Cerebellar cortex (tissue), 1 donor: ENCODE measurements around the gene ADRA2C.

ENCODE experiments used
- DNase-seq: peaks from one replicate; pipeline ENCODE4 v3.0.0-alpha.2; 2015; ENCODE audit warnings: low spot score

Gene ADRA2C

DNA sequence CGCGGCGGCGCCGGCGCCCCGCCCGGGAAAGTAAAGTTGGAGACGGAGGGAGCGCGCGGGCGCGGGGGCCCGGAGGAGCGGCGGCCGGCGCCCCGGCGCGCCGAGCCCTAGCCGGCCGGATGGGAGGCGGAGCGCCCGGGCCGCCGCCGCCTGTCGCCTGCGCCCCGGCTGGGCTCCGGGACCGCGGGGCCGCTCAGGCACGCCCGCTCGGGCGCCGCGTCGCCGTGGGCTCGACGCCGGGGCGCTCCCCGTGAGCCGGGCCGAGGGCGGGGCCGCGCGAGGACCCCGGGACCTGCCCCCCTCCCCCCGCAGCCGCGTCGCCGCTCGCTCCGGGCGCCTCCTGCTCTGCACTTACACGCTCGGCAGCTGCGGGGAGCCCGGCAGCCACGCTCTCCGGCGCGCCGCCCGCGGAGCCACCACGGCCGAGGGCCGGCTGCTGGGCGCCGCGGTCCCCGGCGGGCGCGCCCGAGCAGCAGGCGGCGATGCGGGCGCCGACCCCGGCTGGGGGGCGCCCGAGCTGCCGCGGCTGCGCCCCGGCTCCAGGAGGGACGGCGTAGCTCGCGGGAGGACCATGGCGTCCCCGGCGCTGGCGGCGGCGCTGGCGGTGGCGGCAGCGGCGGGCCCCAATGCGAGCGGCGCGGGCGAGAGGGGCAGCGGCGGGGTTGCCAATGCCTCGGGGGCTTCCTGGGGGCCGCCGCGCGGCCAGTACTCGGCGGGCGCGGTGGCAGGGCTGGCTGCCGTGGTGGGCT, at the start of gene ADRA2C:
Gene ADRA2C (plus strand): TSS at position 350 of the 749 bp plus-strand sequence. CDS start 222 bp downstream, at position 572.
- no peak for DNase-seq

DNA sequence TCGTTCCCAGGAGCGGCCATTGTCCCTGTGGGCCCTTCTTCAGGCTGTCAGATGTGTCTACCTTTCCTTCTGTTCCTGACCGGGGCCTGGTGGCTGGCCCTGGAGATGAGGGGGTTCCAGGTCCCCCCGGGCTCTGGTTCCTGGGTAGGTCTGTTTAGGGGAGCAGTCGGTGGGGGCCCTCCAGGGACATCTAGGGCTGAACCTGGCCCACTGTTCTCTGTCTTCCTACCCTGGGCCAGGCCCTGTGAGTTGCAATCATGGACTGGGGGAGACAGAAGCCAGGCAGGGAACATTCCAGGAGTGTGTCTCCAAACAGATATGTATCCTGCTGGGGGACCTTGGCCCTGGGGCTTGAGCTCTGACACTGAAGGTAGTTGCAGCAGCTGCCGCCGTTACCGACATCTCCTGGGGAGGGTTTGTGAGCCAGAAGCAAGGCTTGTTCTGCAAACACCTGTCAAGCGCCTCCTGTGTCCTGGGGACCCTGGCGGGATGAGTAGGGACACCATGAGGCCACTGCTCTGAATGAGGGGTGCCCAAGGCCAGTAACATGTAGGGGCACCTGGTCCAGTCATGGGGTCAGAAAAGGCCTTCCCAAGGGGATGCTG, 49.5 kb upstream of the ADRA2C start:
- DNase-seq: no peak

DNA sequence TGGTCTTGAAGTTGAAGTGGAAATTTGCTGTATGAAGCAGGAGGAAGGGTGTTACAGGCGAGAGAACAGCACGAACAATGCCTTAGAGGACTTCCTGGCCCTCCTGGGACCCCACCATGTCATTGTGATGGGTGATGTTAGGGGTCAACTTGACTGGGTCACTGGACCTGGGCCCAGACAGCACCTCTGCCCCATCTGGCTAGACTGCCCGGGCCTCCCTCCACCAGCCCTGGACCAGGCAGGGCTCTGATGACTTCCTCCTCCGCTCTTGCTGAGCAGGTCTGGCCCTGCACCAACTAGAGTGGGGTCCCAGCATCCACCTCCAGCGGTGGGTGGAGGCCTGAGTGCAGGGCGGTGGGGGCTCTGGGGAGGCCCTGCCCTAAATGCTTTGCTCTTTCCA, 48.9 kb upstream of the ADRA2C start:
- DNase-seq: no peak

DNA sequence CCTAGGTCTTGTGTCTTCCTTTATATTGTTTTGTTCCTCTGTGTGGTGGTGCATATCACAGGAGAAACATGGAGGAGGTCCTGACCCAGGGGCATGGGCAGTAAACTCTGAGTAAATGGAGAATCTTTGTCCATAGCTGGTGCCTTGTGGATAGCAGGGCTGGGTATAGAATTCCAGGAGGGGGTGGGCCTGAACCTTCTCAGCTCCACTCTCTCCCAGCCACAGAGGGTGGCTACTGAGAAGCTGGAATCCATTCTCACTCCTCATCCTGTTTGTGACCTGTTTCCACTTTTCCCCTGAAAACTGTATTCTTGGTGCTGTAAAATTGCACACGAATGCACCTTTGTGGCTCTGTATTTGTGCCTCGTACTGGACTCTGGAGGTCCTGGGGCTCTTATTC, 47.7 kb upstream of the ADRA2C start:
- DNase-seq: no peak

DNA sequence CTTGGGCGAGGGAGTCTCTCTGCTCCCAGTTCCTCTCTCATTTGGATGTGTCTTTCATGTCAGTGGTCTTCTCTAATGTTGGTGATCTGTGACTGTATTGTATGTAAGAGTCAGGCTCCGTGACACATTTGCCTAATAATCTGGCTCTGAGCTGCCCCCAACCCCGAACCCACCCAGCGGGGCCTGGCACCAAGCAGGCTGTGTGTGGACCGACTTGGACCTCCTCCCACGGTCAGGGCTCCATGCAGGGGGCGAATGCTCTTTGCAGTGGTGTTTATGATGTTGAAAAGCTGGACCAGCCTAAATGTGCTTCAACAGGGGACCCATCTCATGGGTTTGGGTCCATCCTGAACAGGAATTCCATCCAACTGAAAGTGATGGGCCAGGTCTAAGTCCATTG, 47.0 kb upstream of the ADRA2C start:
- DNase-seq: no peak

DNA sequence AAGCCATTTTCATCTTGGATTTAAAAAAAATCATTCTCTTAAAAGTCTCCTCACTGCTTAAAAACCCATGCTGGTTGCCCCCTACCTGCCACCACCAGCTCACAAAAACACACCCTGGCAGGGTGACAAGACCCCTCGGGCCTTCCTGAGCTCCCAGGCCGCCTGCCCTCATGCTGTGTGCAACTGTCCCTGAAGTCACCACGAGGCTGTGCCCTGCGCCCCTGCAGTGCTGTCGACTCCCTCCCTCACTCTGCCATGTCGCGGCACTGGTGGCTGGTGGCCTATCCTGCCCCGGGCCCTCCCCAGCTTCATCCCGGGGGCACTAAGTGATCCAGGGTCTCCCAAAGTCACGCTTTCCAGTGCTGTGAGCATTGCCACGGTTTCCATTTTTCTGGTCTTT, 46.3 kb upstream of the ADRA2C start:
- DNase-seq: no peak

DNA sequence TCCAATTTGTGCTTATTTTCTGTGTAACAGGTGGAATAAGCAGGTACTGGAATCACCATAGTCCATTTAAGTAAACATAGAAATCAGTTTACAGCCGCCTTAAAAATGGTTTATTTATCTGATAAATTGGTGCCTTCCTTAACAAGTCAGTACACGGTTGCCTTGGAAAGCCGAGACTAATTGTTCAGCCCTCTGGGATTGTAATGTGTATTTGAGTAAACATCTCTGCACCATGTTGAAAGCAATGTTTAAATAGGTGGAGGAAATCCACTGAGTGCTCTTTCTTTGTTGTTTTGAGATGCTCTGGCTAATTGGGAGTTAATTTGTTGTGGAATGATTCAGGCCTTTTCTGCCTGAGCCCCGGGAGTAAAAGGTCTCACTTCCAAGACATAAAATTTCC, 45.7 kb upstream of the ADRA2C start:
- no peak for DNase-seq

DNA sequence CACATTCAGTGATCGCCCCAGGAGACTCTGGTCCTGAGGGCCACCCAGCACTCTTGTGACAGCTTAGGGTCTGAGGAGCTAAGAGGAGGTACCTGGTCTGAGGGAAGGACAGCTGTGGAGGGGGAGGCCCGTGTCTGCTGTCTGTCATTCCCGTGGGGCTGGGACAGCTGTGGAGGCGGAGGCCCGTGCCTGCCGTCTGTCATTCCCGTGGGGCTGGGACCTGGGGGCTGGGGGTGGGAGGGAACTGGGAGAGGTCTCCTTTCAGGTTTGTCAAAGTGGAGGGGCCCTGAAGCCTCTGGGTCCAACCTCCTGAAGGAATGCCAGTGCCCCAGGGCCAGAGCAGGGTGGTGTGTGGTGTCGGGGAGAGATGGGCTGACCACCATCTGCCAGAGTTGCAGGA, 45.0 kb upstream of the ADRA2C start:
- DNase-seq: no peak

DNA sequence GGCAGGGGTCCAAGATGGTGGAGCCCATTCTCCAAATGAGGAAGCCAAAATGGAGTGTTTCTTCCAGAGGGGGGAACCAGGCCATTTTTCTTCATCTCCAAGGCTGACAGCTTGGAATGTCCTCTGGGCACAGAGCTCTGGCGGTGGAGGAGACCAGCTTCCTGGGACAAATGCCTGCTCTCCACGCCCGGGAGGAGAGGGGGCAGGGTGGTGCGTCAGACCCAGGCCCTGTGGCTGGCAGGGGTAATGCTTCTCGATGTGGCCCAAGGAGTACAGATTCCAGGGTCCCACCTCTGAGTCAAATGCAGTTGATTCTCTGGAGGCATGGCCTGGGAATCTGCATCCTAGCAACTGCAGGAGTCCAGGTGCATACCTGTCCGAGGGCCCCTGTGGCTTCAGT, 44.6 kb upstream of the ADRA2C start:
- DNase-seq: no peak

DNA sequence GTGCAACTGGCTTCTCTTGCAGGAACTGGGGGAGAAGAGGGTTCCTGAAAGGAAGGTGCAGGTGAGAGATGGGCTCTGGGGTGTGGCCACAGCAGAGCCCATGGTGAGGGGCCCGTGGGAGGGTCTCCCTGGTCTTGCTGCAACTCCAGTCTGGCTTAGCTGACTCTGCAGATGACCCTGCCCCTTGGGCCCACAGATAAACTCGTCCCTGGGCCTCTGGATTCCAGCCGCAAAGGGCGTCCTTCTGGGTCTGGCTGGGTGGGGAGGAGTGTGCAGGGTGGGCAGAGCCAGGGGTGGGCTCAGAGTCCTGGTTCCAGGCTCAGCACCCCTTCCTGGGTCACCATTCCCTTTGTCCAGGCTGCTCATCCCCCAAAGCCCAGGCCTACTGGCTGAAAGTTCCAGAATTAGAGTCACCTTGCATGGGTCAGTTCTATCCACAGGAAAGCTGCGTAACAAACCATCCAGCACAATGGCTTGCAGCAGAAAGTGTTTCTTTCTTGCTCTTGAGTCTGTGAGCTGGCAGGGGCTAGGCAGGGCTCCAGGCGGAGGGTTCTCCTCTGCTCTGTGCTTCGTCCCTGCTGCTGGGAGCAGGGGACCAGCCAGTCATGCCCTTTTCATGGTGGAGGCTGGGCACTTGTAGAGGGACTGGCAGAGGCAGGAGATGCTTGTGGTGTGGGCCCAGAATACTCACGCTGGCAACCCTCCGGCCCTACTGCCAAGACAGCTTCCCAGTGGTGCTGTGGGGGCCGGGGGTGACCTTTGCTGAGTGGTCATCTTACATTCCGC, 43.5 kb upstream of the ADRA2C start:
- DNase-seq: no peak

DNA sequence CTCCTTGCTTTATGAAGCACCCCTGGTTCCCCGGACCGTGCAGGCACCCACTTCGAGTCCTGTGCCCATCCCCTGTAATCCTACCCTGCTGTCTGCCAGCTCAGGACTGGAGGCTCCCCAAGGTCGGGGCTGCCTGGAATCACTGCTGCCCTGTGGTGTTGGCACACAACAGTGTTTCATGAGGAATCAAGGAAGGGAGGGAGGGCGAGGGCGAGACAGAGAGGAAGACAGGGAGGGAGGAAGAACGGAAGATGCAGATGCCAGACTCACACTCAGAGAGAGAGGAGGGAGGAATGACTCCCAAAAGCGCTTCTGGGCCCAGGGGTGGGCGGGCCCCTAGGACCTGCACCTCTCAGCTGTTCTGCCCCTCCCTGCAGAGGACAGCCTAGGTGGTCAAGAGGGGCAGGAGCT, 42.9 kb upstream of the ADRA2C start:
- DNase-seq: no peak

DNA sequence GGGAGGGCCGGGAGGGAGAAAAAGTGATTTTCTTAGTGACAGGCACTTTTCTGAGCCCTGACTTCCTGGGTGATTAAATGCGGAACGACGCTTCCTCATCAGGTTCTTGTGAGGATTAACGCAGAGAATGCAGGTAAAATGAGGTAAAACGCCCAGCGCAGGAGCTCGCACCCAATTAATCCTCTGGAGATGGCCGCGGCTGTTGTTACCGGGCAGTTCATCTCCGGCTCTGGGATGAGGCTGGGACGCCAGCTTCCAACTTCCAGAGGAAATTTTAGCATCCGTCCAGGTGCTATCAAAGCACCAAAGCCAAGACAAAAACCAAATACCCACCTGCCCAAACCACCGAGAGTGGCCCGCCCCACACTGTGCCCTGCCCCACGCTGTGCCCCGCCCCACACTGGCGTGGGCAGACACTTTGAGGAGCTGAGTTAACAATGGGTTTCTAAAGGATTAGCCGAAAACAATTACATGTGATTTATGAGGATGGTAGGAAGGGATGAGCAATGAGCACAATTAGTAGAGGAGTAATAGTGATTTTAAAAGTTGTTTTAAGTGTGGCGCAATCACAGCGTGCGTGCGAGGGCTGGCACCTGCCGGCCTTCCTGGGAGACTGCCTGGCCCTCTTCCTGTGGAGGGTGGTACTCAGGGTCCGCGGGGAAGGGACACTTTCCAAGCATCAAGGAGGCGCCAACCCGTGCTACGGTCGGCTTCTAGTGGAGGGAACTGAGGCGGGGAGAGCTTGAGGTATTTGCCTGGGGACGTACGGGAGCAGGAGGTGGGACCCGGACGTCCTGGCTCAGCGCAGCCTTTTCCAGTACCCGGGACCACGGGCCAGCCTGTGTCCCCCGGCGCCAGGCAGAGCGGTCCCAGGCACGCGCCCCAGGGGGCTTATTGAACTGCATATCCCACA, 41.6 kb upstream of the ADRA2C start:
- no peak for DNase-seq

DNA sequence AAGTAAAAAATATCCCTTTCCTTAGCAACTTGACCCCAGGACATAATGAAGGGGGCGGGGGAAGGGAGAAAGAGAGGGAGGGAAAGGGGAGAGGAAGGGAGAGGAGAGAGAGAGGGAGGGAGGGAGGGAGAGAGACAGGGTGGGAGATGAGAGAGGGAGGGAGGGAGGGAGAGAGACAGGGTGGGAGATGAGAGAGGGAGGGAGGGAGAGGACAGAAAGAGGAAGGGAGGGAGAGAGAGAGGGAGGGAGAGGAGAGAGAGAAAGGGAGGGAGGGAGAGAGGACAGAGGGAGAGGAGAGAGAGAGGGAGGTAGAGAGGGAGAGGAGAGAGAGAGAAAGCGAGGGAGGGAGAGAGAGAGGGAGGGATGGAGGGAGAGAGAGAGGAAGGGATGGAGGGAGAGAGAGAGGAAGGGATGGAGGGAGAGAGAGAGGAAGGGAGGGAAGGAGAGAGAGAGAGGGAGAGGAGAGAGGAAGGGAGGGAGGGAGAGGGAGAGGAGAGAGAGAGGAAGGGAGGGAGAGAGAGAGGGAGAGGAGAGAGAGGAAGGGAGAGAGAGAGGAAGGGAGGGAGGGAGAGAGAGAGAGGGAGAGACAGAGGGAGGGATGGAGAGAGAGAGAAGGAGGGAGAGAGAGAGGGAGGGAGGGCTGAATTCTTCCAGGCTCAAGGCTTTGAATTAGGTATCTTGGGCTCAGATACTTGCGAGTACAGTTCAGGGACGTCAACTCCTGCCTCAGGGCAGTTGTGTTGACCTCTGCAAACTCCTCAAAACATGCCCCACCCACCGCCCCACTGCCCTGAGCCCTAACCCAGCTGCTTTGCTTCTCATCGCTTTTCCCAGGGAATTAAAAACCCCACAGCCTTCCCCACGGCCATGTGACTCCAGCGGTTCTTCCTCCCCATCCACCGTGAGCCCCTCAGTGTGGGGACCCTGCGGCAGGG, 40.0 kb upstream of the ADRA2C start:
- no peak for DNase-seq

DNA sequence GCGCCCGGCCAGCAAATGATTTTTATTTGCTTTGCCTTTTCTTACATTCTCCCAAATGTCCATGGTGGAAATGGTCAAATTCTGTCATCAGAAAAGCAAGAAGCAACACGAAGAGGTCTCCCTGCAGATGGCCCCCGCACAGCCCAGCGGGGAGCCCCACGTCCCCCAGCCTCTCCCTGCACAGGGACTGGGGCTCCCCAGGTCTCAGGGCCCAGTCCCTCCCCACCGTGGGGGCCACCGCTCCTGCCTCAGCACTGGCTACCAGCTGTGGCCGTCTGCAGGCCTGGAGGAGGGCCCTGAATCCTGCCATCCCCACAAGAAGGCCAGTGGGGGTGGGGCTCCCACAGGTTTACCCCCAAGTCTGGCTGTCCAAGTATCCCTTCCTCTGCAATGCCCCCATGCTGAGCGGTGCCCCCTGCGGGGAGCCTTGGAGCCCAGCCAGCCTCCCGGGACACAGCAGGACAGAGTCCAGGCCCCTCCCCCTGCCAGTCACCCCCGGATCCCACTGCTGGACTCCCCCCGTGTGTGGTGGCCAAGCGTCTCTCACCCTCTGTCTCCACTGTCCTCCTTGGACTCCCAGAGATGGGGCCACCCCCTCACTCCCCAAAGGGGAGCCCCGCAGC, 38.2 kb upstream of the ADRA2C start:
- DNase-seq: no peak

DNA sequence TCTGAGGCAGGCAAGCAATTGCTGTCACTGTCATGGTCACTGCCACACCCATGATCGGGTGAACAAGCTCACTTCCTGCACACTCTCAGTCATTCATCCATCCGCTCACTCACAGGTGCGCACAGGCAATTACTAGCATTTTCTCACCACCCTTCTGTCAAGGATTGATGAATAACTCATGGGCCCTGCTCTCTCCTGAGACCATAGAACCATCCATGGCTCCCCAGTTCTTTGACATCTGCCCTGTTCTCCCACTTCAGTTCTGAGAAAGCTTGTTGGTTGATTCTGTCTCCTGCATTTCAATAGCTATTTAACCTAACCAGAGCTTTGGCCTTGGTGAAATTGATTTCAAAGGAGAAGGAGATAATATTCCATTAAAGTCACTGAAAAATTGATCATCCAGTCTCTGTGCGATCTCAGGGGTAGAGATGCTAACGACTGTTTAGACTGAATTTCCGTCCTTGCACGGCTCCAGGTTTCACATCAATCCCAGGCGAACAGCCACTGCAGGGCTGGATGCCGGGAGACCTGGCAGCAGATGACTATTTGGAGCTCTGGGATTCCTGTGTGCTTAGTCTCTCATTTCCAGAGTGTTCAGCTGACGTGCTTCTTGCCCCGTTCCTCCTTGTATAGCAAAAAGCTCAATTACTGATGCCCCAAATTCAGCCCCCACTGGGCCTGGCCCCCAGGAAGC, 36.9 kb upstream of the ADRA2C start:
- no peak for DNase-seq

DNA sequence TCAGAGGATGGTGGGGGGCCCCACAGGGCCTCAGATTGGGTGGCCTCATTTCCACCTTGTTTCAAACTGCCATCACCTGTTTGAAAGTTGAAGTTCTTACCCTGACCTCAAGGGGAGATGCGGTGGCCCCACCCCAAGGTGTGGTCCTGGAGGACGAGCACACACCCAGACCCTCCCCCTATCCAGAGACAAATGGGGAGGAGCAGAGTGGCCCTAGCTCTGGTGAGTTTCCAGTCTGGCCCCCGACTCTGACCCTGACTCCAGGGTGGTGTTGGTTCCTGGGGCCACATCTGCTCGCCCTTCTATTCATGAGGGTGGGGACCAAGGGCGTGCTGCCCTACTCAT, 36.3 kb upstream of the ADRA2C start:
- DNase-seq: no peak

DNA sequence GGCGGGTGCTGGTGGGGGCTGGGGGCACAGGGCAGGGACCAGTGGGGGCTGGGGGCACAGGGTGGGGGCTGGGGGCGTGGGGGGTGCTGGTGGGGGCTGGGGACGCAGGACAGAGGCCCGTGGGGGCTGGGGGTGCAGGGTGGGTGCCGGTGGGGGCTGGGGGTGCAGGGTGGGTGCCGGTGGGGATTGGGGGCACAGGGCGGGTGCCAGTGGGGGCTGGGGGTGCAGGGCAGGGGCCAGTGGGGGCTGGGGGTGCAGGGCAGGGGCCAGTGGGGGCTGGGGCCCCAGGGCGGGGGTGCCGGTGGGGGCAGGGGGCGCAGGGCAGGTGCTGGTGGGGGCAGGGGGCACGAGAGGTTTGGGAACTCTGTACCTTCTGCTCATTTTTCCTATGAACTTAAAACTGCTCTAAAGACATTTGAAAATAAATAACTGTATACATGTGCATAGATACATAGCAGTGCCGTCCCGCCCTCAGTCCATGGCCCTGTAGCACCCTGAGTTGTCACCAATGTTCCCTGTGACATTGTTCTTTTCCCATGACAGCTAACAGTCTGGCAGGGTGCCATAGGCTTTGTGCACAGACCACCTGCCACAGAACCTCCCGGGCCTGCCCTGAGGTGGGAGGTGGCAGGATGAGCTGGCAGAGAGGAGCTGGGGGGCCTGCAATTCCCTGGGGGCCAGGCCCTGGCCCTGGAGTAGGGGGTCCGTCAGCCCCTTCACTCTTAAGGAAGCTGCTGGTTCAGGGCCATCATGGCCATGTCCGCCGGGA, 35.6 kb upstream of the ADRA2C start:
- no peak for DNase-seq

DNA sequence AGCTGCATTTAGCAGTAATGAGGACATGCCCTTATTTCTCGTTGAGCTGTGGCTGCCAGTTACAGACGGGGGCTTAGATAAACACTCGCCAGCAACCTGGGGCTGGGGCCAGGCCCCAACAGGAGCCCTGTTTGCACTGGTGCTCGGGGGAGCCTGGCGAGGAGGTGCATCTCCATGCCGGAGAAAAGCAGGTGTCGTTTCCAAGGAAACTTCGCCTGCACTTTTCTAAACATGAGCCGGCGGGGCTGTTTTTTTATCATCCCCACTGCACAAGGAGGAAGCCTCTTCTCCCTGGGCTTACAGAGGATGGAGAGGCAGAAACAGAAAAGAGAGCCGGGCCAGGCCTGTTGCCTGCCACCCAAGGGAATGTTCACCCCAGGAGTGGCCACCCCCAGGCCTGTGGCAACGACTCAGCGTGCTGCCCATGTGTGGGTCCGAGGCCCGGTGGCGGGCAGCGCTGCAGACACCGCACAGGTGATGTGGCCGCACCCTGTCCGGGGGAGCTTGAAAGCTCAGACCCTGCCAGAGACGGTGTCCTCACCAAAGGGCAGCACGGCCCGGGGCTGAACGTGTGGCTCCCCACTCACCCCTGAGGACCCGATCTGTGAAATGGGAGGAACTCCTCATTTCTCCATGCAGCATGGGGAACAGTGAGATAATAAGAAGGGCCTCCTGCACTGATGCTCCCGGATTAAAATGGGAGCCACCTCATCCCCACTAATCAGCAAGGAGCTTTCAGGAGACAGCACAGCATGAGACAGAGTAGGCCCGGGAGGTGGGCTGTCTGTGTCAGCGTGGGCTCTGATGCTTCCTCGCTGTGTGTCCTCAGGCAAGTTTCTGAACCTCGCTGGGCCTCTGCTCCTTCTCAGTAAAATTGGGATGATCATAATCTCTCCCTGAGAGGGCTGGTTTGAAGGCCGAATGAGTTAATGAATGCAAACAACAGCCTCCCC, 33.8 kb upstream of the ADRA2C start:
- DNase-seq: no peak
